ENCODE data around the gene ADGRV1. TPM values are rescaled to one million over a fixed set of nuclear protein-coding genes. Genes with fewer than 3 reads are reported as not detected.
"Not testable (repeated sequence)": the region's sequence is repeated elsewhere in the genome, so short reads cannot be mapped to it uniquely, and the experiment has no call there.

The ADGRV1 gene
- total RNA-seq, 1 experiment from 2014 or later, result 1.8 TPM

GRCh38 chr5:90576566-90576965 is 18.0 kb downstream of the ADGRV1 start:
- DNase-seq (ENCODE audit: low read depth); in situ Hi-C loops (cut with HindIII; ENCODE audit: low pct_unique_long_range_greater_than_20kb, low sequenced_read_pairs): not testable (repeated sequence)

GRCh38 chr5:90579905-90580304 is 21.3 kb downstream of the ADGRV1 start:
- in situ Hi-C loops (cut with HindIII; ENCODE audit: low pct_unique_long_range_greater_than_20kb, low sequenced_read_pairs); DNase-seq (ENCODE audit: low read depth): not testable (repeated sequence)

- no peak for DNase-seq (ENCODE audit: low read depth)
- in situ Hi-C loops (cut with HindIII; ENCODE audit: low pct_unique_long_range_greater_than_20kb, low sequenced_read_pairs), result no loop called here
These were observed 23.4 kb downstream of the ADGRV1 start for GRCh38 chr5:90581956-90582355.

GRCh38 chr5:90585337-90585986 is 26.9 kb downstream of the ADGRV1 start:
- in situ Hi-C loops (cut with HindIII; ENCODE audit: low pct_unique_long_range_greater_than_20kb, low sequenced_read_pairs), result no loop called here
- DNase-seq (ENCODE audit: low read depth), result no peak

GRCh38 chr5:90586469-90586868 is 27.9 kb downstream of the ADGRV1 start:
- DNase-seq (ENCODE audit: low read depth), result no peak
- in situ Hi-C loops (cut with HindIII; ENCODE audit: low pct_unique_long_range_greater_than_20kb, low sequenced_read_pairs), result no loop called here

- in situ Hi-C loops (cut with HindIII; ENCODE audit: low pct_unique_long_range_greater_than_20kb, low sequenced_read_pairs), result no loop called here
- DNase-seq (ENCODE audit: low read depth), result no peak
These were observed 31.6 kb downstream of the ADGRV1 start for GRCh38 chr5:90590170-90590569.

GRCh38 chr5:90593083-90593482 is 34.5 kb downstream of the ADGRV1 start:
- in situ Hi-C loops (cut with HindIII; ENCODE audit: low pct_unique_long_range_greater_than_20kb, low sequenced_read_pairs); DNase-seq (ENCODE audit: low read depth): not testable (repeated sequence)

- DNase-seq (ENCODE audit: low read depth); in situ Hi-C loops (cut with HindIII; ENCODE audit: low pct_unique_long_range_greater_than_20kb, low sequenced_read_pairs): not testable (repeated sequence)
These were observed 37.2 kb downstream of the ADGRV1 start for GRCh38 chr5:90595766-90596165.

GRCh38 chr5:90598293-90598692 is 39.7 kb downstream of the ADGRV1 start:
- in situ Hi-C loops (cut with HindIII; ENCODE audit: low pct_unique_long_range_greater_than_20kb, low sequenced_read_pairs), result no loop called here
- DNase-seq (ENCODE audit: low read depth), result no peak

GRCh38 chr5:90600307-90600706 is 41.7 kb downstream of the ADGRV1 start:
- in situ Hi-C loops (cut with HindIII; ENCODE audit: low pct_unique_long_range_greater_than_20kb, low sequenced_read_pairs); DNase-seq (ENCODE audit: low read depth): not testable (repeated sequence)

GRCh38 chr5:90601468-90601867 is 42.9 kb downstream of the ADGRV1 start:
- in situ Hi-C loops (cut with HindIII; ENCODE audit: low pct_unique_long_range_greater_than_20kb, low sequenced_read_pairs), result no loop called here
- DNase-seq (ENCODE audit: low read depth), result no peak

GRCh38 chr5:90602681-90603080 is 44.1 kb downstream of the ADGRV1 start:
- in situ Hi-C loops (cut with HindIII; ENCODE audit: low pct_unique_long_range_greater_than_20kb, low sequenced_read_pairs), result no loop called here
- DNase-seq (ENCODE audit: low read depth), result no peak

GRCh38 chr5:90606539-90606938 is 47.9 kb downstream of the ADGRV1 start:
- DNase-seq (ENCODE audit: low read depth), result no peak
- in situ Hi-C loops (cut with HindIII; ENCODE audit: low pct_unique_long_range_greater_than_20kb, low sequenced_read_pairs), result no loop called here

GRCh38 chr5:90612919-90613318 is 54.3 kb downstream of the ADGRV1 start:
- DNase-seq (ENCODE audit: low read depth), result no peak
- in situ Hi-C loops (cut with HindIII; ENCODE audit: low pct_unique_long_range_greater_than_20kb, low sequenced_read_pairs), result no loop called here

GRCh38 chr5:90613459-90613858 is 54.9 kb downstream of the ADGRV1 start:
- DNase-seq (ENCODE audit: low read depth), result no peak
- in situ Hi-C loops (cut with HindIII; ENCODE audit: low pct_unique_long_range_greater_than_20kb, low sequenced_read_pairs), result no loop called here

- DNase-seq (ENCODE audit: low read depth), result no peak
- in situ Hi-C loops (cut with HindIII; ENCODE audit: low pct_unique_long_range_greater_than_20kb, low sequenced_read_pairs), result no loop called here
These were observed 55.4 kb downstream of the ADGRV1 start for GRCh38 chr5:90613918-90614504.

GRCh38 chr5:90615355-90615754 is 56.8 kb downstream of the ADGRV1 start:
- DNase-seq (ENCODE audit: low read depth), result no peak
- in situ Hi-C loops (cut with HindIII; ENCODE audit: low pct_unique_long_range_greater_than_20kb, low sequenced_read_pairs), result no loop called here

- in situ Hi-C loops (cut with HindIII; ENCODE audit: low pct_unique_long_range_greater_than_20kb, low sequenced_read_pairs), result no loop called here
- DNase-seq (ENCODE audit: low read depth), result no peak
These were observed 59.5 kb downstream of the ADGRV1 start for GRCh38 chr5:90618071-90618470.

GRCh38 chr5:90619762-90620161 is 61.2 kb downstream of the ADGRV1 start:
- in situ Hi-C loops (cut with HindIII; ENCODE audit: low pct_unique_long_range_greater_than_20kb, low sequenced_read_pairs); DNase-seq (ENCODE audit: low read depth): not testable (repeated sequence)

GRCh38 chr5:90621848-90622247 is 63.3 kb downstream of the ADGRV1 start:
- DNase-seq (ENCODE audit: low read depth), result no peak
- in situ Hi-C loops (cut with HindIII; ENCODE audit: low pct_unique_long_range_greater_than_20kb, low sequenced_read_pairs), result no loop called here
